ENCODE results near the gene MAPKAP1. TPM values are rescaled to one million over a fixed set of nuclear protein-coding genes. Genes with fewer than 3 reads are reported as not detected.

The MAPKAP1 gene
- 98.9 and 108 TPM in 2 replicates for total RNA-seq

DNA sequence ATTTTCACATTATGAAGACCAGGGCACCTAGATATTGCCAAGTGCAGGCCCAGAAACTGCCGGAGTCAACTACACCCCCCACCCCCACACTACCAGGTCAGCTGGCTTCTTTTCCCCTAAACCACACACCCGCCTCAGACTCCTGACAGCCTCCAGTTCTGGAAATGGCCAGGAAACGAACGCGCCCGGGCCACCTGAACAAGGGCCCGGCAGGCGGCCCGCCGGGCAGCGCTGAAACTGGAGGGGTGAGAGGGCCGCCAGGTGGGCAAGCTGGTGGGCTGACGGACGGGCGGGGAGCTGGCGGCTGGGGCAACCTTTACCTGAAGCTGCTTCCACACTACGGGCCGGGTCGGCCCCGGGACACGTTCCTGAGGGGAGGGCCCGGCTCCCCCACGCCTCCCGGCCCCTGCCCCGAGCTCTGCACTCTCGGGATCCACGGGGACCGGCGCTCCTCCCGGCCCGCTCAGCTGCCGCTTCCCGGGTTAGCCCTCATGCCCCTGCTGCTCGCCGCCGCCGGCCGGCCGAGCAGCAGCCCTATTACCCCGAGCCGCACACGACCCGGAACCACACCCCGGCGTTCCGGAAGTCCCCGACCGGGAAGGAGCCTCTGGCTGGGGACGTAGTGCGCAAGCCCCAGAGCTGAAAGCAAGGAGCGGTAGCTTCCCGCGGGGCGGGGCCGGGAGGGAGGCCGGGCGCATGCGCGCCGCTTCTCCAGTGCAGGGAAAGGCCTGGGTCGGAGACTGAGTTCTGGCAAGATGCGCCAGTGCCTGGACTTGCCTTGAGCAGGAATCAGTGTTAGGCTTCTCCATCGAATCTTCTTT, at the start of gene MAPKAP1:
Gene MAPKAP1, minus strand, starts transcription at position 558 of the 821 bp plus-strand sequence. CDS start 34,634 bp downstream, outside the sequence.

DNA sequence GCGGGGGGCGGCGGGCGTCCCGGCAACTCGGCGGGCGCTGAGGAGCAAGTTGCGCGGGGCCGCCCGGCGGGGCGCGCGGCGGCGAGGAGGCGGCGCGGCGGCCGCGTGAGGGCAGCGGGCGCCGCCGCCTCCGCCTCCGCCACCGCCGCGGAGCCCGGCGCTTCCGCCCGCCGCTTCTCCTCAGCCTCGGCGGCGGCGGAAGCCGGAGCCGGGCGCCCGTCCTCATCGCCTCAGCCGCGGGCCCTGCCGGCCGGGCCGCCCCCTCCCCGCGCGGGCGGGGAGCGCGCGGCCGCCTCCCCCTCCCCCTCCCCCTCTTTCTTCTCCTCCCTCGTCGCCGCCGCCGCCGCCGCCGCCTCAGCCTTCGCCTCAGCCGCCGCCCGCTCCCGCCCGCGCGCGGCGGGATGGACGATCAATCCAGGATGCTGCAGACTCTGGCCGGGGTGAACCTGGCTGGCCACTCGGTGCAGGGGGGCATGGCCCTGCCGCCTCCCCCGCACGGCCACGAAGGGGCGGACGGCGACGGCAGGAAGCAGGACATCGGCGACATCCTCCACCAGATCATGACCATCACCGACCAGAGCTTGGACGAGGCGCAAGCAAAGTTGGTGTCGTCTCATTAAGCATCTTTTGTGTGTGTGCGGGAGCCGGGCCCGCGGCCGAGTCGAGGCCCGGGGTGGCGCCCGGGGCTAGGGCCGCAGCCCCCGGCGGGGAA, 40.2 kb upstream of the MAPKAP1 start, which contains the start of gene PBX3:
Gene PBX3, plus strand, starts transcription at position 321 of the 712 bp plus-strand sequence.

Other genes with a start within 250 kb of the MAPKAP1 start
- 20.6 and 23.4 TPM in 2 replicates for gene PBX3, start 40.2 kb upstream of the MAPKAP1 start, total RNA-seq

Data from myometrial cell (primary cell).